ENCODE data around the gene CFD. TPM values are rescaled to one million over a fixed set of nuclear protein-coding genes. Genes with fewer than 3 reads are reported as not detected.

The CFD gene
- total RNA-seq, 2 experiments from 2014 or later, result 4.4 to 5.5 TPM

GRCh38 chr19:911197-912033, 52.0 kb downstream of the CFD start:
- peaks cover 37% of the 10 kb centered on the region for H3K4me1 Mint-ChIP-seq
- POLR2A ChIA-PET, result no interaction called here
- ATAC-seq (ENCODE audit: low read depth), result no peak

GRCh38 chr19:912181-913079, 53.0 kb downstream of the CFD start:
- no peaks in the 10 kb centered on the region for H3K27me3 Mint-ChIP-seq
- no peak for DNase-seq
- H3K27ac Mint-ChIP-seq, result peak overlapping the region; percentile 95
- peaks cover 28% of the 10 kb centered on the region for H3K4me1 Mint-ChIP-seq
- H3K9me3 Mint-ChIP-seq, result no peaks in the 10 kb centered on the region
- POLR2A ChIA-PET, result interaction anchor here (1.6 to 1.9 kb wide), 2 partner anchors 19 to 49 kb away, joined by 5 to 8 read pairs; partner anchors contain the start of genes MED16 and RNU6-9
- peak overlapping the region; percentile 91 for H3K4me3 Mint-ChIP-seq
- peaks cover 4% of the 10 kb centered on the region for H3K36me3 Mint-ChIP-seq
- no peak for ATAC-seq (ENCODE audit: low read depth)

More at GRCh38 chr19:911197-912033, 52.0 kb downstream of the CFD start:
- peak overlapping the region; percentile 60 for H3K27ac Mint-ChIP-seq
- DNase-seq, result no peak
- no peaks in the 10 kb centered on the region for H3K9me3 Mint-ChIP-seq
- H3K27me3 Mint-ChIP-seq, result no peaks in the 10 kb centered on the region
- H3K4me3 Mint-ChIP-seq, result peak overlapping the region; percentile 60
- peaks cover 4% of the 10 kb centered on the region for H3K36me3 Mint-ChIP-seq

Small RNA genes within 50 kb of the gene (microRNA-seq; reads per million reads assigned to microRNA genes)
- gene MIR3187, result 40.0 reads per million, percentile 42 among the genes with 10 or more reads in this experiment

Other genes with a start within 250 kb of the CFD start
- 10 to 100 TPM; 63.2 to 65.1 TPM for gene POLRMT, start 226.1 kb upstream of the CFD start, total RNA-seq
- 1 to 10 TPM in 1 of 2 experiments, under 1 TPM in 1; 0.72 to 1.1 TPM for gene FGF22, start 219.8 kb upstream of the CFD start, total RNA-seq
- 10 to 100 TPM; 79.0 to 84.8 TPM for gene RNF126, start 196.4 kb upstream of the CFD start, total RNA-seq
- 1 to 10 TPM; 2.6 to 2.9 TPM for gene FSTL3, start 183.3 kb upstream of the CFD start, total RNA-seq
- gene PRSS57, start 164.2 kb upstream of the CFD start, total RNA-seq, result not detected
- gene PALM, start 150.7 kb upstream of the CFD start, total RNA-seq, result not detected
- not detected for gene MISP, start 108.6 kb upstream of the CFD start, total RNA-seq
- 100 to 1,000 TPM; 400 to 411 TPM for gene PTBP1, start 62.2 kb upstream of the CFD start, total RNA-seq
- not detected for gene PLPPR3, start 37.7 kb upstream of the CFD start, total RNA-seq
- under 1 TPM in 1 of 2 experiments, not detected in 1; 0.25 TPM for gene AZU1, start 31.8 kb upstream of the CFD start, total RNA-seq
- gene PRTN3, start 18.7 kb upstream of the CFD start, total RNA-seq, result not detected
- not detected for gene ELANE, start 7.4 kb upstream of the CFD start, total RNA-seq
- gene MED16, start 33.5 kb downstream of the CFD start, total RNA-seq, result 10 to 100 TPM; 53.6 to 72.7 TPM
- not detected for gene RNU6-9, start 33.8 kb downstream of the CFD start, total RNA-seq
- 100 to 1,000 TPM; 108 to 113 TPM for gene R3HDM4, start 53.6 kb downstream of the CFD start, total RNA-seq
- gene KISS1R, start 57.7 kb downstream of the CFD start, total RNA-seq, result 1 to 10 TPM; 2.9 to 3.1 TPM
- 10 to 100 TPM; 28.7 to 33.2 TPM for gene ARID3A, start 66.4 kb downstream of the CFD start, total RNA-seq
- 10 to 100 TPM; 45.1 to 54.3 TPM for gene WDR18, start 124.7 kb downstream of the CFD start, total RNA-seq
- gene GRIN3B, start 140.8 kb downstream of the CFD start, total RNA-seq, result not detected
- gene TMEM259, start 161.5 kb downstream of the CFD start, total RNA-seq, result 100 to 1,000 TPM; 231 to 235 TPM
- gene RNU6-2, start 161.9 kb downstream of the CFD start, total RNA-seq, result not detected
- gene CNN2, start 166.9 kb downstream of the CFD start, total RNA-seq, result 100 to 1,000 TPM; 340 to 353 TPM
- gene ABCA7, start 180.4 kb downstream of the CFD start, total RNA-seq, result 100 to 1,000 TPM; 145 to 146 TPM
- gene ARHGAP45, start 207.5 kb downstream of the CFD start, total RNA-seq, result 100 to 1,000 TPM; 576 to 581 TPM
- 100 to 1,000 TPM; 142 to 163 TPM for gene POLR2E, start 235.7 kb downstream of the CFD start, total RNA-seq
- gene GPX4, start 244.3 kb downstream of the CFD start, total RNA-seq, result 100 to 1,000 TPM; 194 to 206 TPM